Panc1 (cell line): Measurements from ENCODE around the gene ETNPPL. TPM values are rescaled to one million over a fixed set of nuclear protein-coding genes. Genes with fewer than 3 reads are reported as not detected.

Experiments used
- ATAC-seq: fragments of 200-7000 bp; cut with Tn5 transposase; 2 replicates; pipeline ENCODE4 v1.9.1; 2020; ENCODE audit warnings: mild to moderate bottlenecking, moderate library complexity
- Bru-seq: library from RNA; stranded (reverse); fragments of 400-500 nt; gene quantifications from one replicate; lab custom pipeline; 2021; lab: Mats Ljungman, UMichigan
- BruChase-seq, 2 experiments: library from RNA; stranded (reverse); fragments of 400-500 nt; gene quantifications; one replicate each; lab custom pipeline; 2021; lab: Mats Ljungman, UMichigan
- BruUV-seq: library from RNA; stranded (reverse); fragments of 400-500 nt; replicated peaks from 2 replicates; lab custom pipeline; 2021; lab: Mats Ljungman, UMichigan
- CTCF ChIA-PET: fragments of 300-600 bp; sonication (Branson Sonifier 250); formaldehyde crosslinking; loops from one replicate; lab custom pipeline; 2022; ENCODE audit warnings: antibody characterized with exemption; lab: Charles Lee
- POLR2A ChIA-PET: fragments of 300-600 bp; sonication (Branson Sonifier 250); formaldehyde crosslinking; loops from one replicate; lab custom pipeline; 2022; ENCODE audit warnings: antibody characterized with exemption; lab: Charles Lee
- DNase-seq: peaks from one replicate; pipeline ENCODE4 v3.0.0-alpha.2; 2010; ENCODE audit warnings: low read depth, low spot score
- H3K27ac ChIP-seq: 2 replicates; pipeline ENCODE4 v1.5.1; 2011; ENCODE audit warnings: mild to moderate bottlenecking, low read length, inconsistent platforms
- H3K27me3 ChIP-seq: fragments of 200-500 bp; sonication (Bioruptor generic); 2 replicates; pipeline ENCODE4 v1.6.0; 2014; ENCODE audit warnings: low read length, inconsistent platforms; ENCODE audit not compliant: control insufficient read depth, insufficient read depth
- H3K36me3 ChIP-seq: fragments of 200-500 bp; sonication (Bioruptor generic); 2 replicates; pipeline ENCODE4 v1.5.1; 2014; ENCODE audit warnings: inconsistent platforms, mild to moderate bottlenecking, low read length, moderate library complexity; ENCODE audit not compliant: control insufficient read depth, insufficient read depth
- H3K4me1 ChIP-seq: 2 replicates; pipeline ENCODE4 v1.5.1; 2011; ENCODE audit warnings: inconsistent platforms, mild to moderate bottlenecking, low read length, moderate library complexity; ENCODE audit not compliant: control insufficient read depth, insufficient read depth
- H3K4me3 ChIP-seq, 2 experiments: 2 replicates each; pipeline ENCODE4 v1.5.1; 2011 to 2012; ENCODE audit warnings: low read depth in 2 of 2, low read length in 2 of 2, mild to moderate bottlenecking in 2 of 2, inconsistent platforms in 1 of 2, moderate library complexity in 1 of 2
- H3K9me3 ChIP-seq: fragments of 200-500 bp; sonication (Bioruptor generic); 2 replicates; pipeline ENCODE4 v1.5.1; 2014; ENCODE audit warnings: low read depth, mild to moderate bottlenecking, inconsistent platforms, low read length, moderate library complexity; ENCODE audit not compliant: control insufficient read depth, insufficient read depth
- POLR2AphosphoS5 ChIP-seq: IDR thresholded peaks from 2 replicates; pipeline ENCODE4 v1.6.1; 2012; ENCODE audit warnings: mild to moderate bottlenecking, low read depth, low read length, moderate library complexity
- SIN3A ChIP-seq: IDR thresholded peaks from 2 replicates; pipeline ENCODE4 v1.6.1; 2012; ENCODE audit warnings: low read depth, mild to moderate bottlenecking, low read length, moderate library complexity, borderline replicate concordance; ENCODE audit not compliant: insufficient read depth
- TCF7L2 ChIP-seq: IDR thresholded peaks from 2 replicates; pipeline ENCODE4 v1.6.1; 2011; ENCODE audit warnings: mild to moderate bottlenecking, low read depth, low read length, inconsistent platforms
- in situ Hi-C: cut with HindIII; loops from 2 replicates; pipeline ENCODE4 v1.10.0; 2016; ENCODE audit warnings: low sequenced_read_pairs, low pct_unique_long_range_greater_than_20kb
- intact Hi-C: fragments of 100-400 bp; cut with micrococcal nuclease; formaldehyde crosslinking; loops from one replicate; pipeline ENCODE4 v1.10.0; 2022; ENCODE audit not compliant: unreplicated experiment
- long read RNA-seq: library from polyadenylated mRNA; unstranded; transcript quantifications from one replicate; pipeline ENCODE4 v2.0.0, GENCODE V29; 2021; ENCODE audit not compliant: unreplicated experiment
- polyA plus RNA-seq: library from polyadenylated mRNA; unstranded; fragments of >200 nt; gene quantifications from one replicate; pipeline ENCODE4 v1.2.1, GENCODE V29; 2012; ENCODE audit warnings: missing spikeins; ENCODE audit not compliant: insufficient read length
- total RNA-seq: library from RNA; stranded (reverse); gene quantifications from one replicate; pipeline ENCODE4 v1.2.1, GENCODE V29; 2021; ENCODE audit not compliant: unreplicated experiment
- TF ChIP-seq, protein P1 (sequence below), 2 experiments: IDR thresholded peaks; 2 replicates each; pipeline ENCODE4 v1.6.1; 2011 to 2012; ENCODE audit warnings: low read depth in 2 of 2, control low read depth in 1 of 2, low read length in 1 of 2, mild to moderate bottlenecking in 1 of 2, moderate library complexity in 1 of 2; ENCODE audit not compliant: insufficient read depth in 1 of 2
- TF ChIP-seq, protein P2 (sequence below): fragments of 450-650 bp; IDR thresholded peaks from 2 replicates; pipeline ENCODE4 v1.5.1; 2017; ENCODE audit warnings: mild to moderate bottlenecking

ETNPPL gene
- total RNA-seq (not detected), Bru-seq, nascent RNA (percentile 4 among the genes with signal in this experiment), BruChase-seq, experiment 1, labeled RNA remaining after a 2-hour chase (not detected), BruChase-seq, experiment 2, labeled RNA remaining after a 6-hour chase (not detected)
- not detected for polyA plus RNA-seq
- long read RNA-seq: 0 reads

DNA sequence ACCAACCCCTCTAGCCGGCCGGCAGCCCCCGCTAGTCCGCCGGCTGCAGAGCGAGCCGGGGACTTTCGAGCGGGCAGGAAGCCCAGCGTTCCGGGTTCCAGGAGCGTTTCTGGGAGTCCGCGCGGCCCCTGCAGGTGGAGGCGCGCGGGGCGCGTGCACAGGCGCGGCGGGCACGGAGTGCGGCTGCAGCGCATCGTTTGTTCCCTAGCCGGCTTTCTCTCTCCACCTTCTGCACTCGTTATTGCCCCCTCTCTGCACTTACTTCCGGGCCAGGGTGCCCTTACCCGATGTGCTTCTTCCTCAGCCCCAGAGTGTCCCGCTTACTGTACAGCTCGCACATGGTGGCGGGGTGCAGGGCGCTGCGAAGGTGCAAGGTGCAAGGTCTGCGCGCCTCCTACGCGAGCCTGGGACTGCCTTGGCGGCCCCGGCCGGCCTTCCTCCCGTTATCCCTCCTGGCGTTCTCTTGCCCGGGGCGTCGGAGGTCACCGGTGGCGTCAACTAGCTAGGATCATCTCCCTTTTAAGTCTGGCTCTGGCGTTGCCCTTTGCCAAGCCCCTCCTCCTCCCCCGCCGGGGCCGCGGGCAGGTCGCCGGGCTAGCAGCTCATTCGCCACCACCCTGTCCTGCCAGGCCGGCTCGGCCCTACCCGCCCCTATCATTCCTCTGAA, at the start of gene ETNPPL:
TSS of gene ETNPPL (minus strand) at position 495 of the 667 bp plus-strand sequence. CDS start at position 340, 155 bp downstream.
- ATAC-seq: peak; percentile 92

DNA sequence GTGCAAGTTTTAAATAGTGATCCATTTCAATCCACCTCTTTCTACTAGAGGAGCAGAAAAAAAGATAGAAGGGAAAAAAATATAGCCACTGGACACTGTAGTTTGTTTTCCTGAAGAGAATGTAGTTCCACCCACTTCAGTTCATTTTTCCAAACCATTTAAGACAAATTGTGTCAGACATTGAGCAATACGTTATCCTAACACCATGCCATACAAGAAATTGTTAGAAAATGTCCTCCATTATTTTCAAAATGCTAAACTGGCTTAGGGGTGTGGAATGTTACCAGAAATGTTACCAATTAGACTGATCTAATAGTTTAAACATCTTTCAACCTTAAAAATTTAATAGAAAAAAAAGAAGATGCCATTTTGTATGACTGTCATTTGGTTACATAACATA, 48.6 kb upstream of the ETNPPL start:
- ChIA-PET POLR2A (no interaction called here), CTCF (no interaction called here)
- Histone ChIP-seq H3K9me3 (no peaks in the 10 kb centered on the region), H3K36me3 (no peaks in the 10 kb centered on the region), H3K27me3 (no peaks in the 10 kb centered on the region; the same call in 1 of the 2 replicates), H3K27ac (no peak overlapping the region), H3K4me1 (no peaks in the 10 kb centered on the region), H3K4me3 (no peak overlapping the region)
- in situ Hi-C loops: no loop called here
- intact Hi-C loops: no loop called here
- TF ChIP-seq, protein P1, sequence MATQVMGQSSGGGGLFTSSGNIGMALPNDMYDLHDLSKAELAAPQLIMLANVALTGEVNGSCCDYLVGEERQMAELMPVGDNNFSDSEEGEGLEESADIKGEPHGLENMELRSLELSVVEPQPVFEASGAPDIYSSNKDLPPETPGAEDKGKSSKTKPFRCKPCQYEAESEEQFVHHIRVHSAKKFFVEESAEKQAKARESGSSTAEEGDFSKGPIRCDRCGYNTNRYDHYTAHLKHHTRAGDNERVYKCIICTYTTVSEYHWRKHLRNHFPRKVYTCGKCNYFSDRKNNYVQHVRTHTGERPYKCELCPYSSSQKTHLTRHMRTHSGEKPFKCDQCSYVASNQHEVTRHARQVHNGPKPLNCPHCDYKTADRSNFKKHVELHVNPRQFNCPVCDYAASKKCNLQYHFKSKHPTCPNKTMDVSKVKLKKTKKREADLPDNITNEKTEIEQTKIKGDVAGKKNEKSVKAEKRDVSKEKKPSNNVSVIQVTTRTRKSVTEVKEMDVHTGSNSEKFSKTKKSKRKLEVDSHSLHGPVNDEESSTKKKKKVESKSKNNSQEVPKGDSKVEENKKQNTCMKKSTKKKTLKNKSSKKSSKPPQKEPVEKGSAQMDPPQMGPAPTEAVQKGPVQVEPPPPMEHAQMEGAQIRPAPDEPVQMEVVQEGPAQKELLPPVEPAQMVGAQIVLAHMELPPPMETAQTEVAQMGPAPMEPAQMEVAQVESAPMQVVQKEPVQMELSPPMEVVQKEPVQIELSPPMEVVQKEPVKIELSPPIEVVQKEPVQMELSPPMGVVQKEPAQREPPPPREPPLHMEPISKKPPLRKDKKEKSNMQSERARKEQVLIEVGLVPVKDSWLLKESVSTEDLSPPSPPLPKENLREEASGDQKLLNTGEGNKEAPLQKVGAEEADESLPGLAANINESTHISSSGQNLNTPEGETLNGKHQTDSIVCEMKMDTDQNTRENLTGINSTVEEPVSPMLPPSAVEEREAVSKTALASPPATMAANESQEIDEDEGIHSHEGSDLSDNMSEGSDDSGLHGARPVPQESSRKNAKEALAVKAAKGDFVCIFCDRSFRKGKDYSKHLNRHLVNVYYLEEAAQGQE (IDR thresholded peaks at IDR 0.05; ENCODE audit: insufficient read depth in 1 of 2, low read depth in 2 of 2, low read length in 1 of 2): no peak
- TF ChIP-seq TCF7L2 (no peak), SIN3A (no peak), POLR2AphosphoS5 (no peak)
- TF ChIP-seq, protein P2, sequence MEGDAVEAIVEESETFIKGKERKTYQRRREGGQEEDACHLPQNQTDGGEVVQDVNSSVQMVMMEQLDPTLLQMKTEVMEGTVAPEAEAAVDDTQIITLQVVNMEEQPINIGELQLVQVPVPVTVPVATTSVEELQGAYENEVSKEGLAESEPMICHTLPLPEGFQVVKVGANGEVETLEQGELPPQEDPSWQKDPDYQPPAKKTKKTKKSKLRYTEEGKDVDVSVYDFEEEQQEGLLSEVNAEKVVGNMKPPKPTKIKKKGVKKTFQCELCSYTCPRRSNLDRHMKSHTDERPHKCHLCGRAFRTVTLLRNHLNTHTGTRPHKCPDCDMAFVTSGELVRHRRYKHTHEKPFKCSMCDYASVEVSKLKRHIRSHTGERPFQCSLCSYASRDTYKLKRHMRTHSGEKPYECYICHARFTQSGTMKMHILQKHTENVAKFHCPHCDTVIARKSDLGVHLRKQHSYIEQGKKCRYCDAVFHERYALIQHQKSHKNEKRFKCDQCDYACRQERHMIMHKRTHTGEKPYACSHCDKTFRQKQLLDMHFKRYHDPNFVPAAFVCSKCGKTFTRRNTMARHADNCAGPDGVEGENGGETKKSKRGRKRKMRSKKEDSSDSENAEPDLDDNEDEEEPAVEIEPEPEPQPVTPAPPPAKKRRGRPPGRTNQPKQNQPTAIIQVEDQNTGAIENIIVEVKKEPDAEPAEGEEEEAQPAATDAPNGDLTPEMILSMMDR: no peak
- no peak for DNase-seq
- no peak for ATAC-seq
- no TSS peak for BruUV-seq

More for the DNA sequence above, at the start of gene ETNPPL:
- Histone ChIP-seq H3K36me3 (no peaks in the 10 kb centered on the region), H3K27ac (no peak within 1 kb of the TSS), H3K4me3 (peak within 1 kb of the TSS; percentile 34 to 51), H3K9me3 (no peaks in the 10 kb centered on the region), H3K27me3 (peaks cover 15% of the 10 kb centered on the region), H3K4me1 (no peaks in the 10 kb centered on the region)
- in situ Hi-C loops (no loop called here), intact Hi-C loops (no loop called here)
- POLR2A ChIA-PET: no interaction called here
- CTCF ChIA-PET: no interaction called here
- TF ChIP-seq, protein P1 (IDR thresholded peaks at IDR 0.05; ENCODE audit: insufficient read depth in 1 of 2, low read depth in 2 of 2, low read length in 1 of 2): no peak
- TF ChIP-seq, protein P2: no peak
- TF ChIP-seq TCF7L2 (no peak), POLR2AphosphoS5 (no peak), SIN3A (no peak)
- BruUV-seq: no TSS peak
- no peak for DNase-seq
